GM19193 (cell line): ENCODE data around the gene TMEM151A.

ENCODE experiments used
- POLR2A ChIP-seq: IDR thresholded peaks from 4 replicates; pipeline ENCODE4 v1.6.1; 2011; ENCODE audit not compliant: insufficient read depth, insufficient read length; ENCODE audit errors: extremely low read depth

Gene TMEM151A

DNA sequence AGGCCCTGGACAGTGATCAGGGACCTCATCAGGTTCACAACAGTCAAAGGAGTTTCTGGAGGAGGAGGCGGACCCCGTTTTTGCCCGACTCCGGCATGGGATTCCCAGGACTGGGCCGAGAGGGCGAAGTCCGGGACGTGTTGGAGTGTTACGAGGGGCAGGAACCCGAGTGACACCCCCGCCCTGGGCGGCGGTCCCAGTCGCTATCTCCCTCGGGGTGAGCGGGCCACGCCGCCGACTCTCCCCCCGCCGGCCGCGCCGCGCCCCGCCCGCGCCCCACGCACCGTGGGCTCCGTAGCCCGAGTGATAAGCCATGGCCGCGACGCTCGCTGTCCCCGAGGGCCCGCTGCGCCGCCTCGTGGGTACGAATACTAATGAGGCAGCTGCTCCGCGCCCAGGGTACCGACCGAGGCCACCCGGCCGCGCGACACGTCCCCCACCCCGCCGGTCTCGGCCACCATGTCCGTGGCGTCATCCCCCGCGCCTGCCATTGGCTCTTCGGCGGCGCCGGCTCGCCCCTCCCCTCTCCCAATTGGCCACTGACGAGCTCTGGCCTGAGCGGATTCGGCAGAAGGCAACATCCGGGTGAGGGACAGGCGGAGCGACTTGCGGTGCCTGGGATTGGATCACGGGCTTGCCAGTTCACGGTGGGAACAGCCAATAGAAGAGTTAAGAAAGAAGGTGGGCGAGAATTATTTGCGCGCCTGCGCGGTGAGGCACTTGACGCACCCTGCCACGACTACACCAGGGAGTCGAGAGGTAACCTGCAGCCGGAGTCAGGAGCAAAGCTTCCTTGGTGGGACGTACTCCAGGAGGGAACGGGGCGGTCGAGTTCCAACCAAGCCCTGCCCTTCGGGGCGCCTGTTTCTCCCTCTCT is 2.8 kb upstream of the TMEM151A start, which contains the start of gene YIF1A:
YIF1A (minus strand) TSS at position 473 of the 877 bp plus-strand sequence; CDS start at position 315, 158 bp downstream.
- peak; percentile 83 for TF ChIP-seq POLR2A

DNA sequence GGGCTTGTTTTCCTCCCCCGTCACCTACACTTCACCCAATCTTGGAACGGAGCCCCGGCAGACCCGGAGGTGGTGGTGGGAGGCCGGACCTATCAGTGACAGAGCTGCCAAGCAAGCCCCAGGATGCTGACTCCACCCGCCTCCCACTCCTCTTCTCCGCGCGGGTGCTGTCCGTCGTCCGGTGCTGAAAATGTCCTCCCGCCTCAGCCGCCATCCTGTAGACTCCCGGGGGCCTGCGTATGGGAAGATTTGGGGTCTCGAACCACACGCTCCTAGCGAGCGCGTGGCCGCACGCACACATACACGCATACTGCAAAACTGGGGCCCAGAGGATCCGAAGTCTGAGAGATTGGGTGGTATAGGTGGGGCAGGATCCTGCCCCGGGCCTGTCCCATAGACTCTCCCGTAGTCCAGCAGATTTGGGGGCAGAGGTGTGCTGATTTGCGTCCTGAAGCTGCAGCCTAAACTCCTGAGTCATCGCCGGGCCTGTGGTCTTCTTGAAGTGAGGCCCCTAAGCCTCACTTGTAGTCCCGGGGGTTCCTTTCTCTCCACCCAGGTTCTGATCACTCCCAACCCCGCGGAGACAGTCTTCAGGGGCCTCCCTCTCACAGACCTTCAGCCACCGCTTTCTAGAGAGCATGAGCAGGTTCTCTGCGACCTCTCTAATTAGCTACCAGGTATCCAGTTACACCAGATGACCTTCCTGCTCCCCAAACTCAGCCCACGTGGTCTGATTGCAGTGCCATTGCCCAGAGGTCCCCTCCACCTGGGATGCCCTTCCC is 2.0 kb upstream of the TMEM151A start:
- no peak for TF ChIP-seq POLR2A

DNA sequence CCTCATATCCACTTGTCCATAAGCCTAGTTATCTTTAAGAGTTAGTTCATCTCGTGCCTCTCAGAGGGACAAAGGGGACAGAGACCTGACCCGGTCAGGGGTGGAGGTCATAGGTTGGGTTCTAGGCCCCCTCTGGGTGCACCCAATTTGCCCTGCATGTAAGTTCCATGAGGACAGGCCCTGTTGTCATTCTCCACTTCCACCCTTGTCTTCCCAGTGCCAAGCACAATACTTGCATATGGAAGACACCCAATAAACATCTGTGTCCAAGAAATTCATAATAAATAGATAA is 1.4 kb upstream of the TMEM151A start:
- TF ChIP-seq POLR2A, result no peak

DNA sequence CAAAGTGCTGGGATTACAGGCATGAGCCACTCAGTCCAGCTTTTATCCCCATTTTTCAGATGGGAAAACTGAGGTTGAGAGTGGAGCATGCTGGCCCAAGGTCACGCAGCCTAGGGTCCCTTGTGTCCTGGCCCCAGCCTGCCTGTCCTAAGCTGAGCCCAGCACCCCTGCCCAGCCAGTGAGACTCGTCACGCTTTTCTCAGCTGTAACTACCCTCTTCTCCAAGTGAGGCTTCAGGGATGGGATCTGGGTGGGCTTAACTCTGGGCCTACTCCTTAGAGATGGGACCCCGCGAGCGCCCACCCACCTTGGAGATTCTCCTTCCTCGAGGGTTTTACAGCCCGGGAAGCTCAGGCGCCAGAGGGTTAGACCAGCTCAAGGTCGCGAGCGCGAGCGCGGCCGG is 390 bp upstream of the TMEM151A start:
- no peak for TF ChIP-seq POLR2A

DNA sequence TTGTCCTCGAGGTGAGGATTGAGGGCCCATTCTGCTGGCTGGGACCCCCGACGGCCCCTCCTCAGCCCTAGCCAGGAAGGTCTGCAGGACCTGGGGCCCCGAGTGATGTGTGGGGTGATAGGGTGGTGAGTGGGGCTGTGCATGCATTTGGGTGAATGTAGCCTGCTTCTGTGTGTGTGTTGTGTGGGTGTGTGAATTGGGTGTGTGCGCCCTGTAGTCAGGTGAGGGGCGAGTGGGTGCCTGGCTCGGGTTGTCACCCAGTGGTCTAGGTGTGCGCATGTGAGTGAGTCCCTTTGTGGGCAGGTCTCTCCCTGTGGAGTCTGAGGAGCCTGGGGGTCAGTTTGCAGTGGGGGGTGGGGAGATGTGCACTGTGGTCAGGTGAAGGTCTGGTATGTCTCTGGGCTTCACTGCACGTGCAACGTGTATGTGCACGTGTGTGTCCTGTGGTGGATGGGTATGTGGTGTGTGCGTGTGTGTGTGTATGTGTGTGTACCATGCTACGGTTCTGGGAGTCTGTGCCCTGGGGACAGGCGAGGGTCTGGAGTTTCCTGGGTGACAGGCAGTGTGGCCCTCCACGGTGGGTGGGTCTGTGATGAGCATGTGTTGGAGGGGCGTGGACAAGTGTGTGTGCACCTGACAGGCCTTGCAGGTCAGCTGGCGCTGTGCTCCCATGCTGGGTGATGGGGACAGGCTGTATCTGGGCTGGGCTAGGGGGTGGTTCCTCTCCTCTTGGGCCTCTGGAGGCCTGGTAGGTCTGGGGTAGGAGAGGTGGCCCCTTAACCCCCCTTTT is 1.0 kb downstream of the TMEM151A start:
- TF ChIP-seq POLR2A, result no peak

DNA sequence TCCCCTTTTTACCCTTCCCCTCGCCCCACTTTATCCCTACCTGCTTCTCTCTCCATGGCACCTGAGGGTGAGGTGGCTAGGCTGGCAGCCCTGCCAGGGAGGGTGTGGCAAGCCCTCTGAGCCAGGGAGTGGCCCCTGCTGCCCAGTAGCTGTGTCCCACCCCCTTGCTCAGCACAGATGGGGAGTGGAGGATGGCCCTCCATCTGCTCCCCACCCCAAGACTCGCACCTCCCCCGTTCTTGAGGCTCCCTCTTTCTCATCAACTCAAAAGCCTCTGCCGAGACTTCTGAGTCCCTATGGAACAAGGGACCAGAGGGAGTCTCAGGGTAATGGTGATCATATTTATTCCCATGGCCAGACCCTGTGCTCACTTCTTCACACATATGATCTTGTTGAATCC is 1.7 kb downstream of the TMEM151A start:
- TF ChIP-seq POLR2A, result no peak

DNA sequence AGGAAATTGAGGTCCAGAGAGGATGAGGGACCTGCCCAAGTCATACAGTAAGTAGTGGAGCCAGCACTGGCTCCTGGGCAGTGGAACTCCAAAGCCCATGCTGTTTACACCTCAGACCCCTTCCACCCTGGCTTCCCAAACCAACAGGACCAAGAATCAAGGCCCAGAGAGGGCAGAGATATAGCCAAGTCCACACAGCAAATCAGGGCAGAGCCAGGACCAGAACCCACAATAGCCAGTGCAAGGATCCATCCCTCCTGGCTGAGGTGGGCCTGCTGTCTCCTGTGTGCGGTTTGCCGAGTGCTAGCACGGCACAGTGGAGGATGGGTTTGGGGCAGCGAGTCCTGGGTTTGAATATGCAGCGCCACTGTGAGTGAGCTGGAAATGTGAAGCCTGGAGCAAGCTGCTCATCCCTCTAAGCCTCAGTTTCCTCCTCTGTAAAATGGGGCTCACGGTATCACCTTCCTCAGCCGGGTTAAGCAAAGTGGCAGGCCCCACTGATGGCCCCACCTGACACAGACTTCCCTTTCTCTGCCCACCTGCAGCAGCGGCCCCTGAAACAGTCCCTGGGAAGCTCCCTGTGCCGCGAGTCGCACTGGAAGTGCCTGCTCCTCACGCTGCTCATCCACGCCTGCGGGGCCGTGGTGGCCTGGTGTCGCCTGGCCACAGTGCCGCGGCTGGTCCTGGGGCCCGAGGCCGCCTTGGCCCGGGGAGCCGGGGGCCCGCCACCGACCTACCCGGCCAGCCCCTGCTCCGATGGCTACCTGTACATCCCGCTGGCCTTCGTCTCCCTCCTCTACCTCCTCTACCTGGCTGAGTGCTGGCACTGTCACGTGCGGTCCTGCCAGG is 2.3 kb downstream of the TMEM151A start:
- no peak for TF ChIP-seq POLR2A

DNA sequence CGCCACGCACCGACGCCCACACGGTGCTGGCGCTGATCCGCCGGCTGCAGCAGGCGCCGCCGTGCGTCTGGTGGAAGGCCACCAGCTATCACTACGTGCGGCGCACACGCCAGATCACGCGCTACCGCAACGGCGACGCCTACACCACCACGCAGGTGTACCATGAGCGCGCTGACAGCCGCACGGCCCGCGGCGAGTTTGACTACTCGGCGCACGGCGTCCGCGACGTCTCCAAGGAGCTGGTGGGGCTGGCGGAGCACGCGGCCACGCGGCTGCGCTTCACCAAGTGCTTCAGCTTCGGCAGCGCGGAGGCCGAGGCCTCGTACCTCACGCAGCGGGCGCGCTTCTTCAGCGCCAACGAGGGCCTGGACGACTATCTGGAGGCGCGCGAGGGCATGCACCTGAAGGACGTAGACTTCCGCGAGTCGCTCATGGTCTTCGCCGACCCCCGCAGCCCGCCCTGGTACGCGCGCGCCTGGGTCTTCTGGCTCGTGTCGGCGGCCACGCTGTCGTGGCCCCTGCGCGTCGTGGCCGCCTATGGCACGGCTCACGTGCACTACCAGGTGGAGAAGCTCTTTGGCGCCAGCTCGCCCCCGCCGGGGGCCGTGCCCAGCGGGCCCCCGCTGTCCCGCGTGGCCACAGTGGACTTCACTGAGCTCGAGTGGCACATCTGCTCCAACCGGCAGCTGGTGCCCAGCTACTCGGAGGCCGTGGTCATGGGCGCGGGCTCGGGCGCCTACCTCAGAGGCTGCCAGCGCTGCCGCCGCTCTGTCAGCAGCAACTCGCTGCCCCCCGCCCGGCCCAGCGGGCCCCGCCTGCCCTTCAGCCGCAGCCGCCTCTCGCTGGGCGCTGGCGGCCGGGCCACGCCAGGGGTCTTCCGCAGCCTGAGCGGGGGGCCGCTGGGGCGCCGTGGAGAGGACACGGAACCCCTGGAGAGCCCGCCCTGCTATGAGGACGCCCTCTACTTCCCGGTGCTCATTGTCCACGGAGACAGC is 3.2 kb downstream of the TMEM151A start:
- no peak for TF ChIP-seq POLR2A

DNA sequence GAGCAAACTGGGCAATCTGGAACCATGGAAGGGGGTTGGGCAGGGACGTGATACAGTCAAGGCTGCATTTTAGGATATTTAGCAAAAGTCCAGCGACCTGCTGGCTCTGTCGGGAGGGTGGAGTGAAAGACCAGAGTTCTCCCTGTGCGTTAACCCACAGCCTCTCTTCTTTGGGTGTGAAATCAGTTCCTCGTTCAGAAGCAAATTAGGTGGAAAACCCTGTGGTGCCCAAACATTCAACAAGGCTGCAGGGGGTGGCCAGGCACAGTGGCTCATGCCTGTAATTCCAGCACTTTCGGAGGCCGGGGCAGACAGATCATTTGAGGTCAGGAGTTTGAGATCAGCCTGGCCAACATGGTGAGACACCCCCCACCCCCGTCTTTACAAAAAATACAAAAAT is 5.9 kb downstream of the TMEM151A start:
- no peak for TF ChIP-seq POLR2A

DNA sequence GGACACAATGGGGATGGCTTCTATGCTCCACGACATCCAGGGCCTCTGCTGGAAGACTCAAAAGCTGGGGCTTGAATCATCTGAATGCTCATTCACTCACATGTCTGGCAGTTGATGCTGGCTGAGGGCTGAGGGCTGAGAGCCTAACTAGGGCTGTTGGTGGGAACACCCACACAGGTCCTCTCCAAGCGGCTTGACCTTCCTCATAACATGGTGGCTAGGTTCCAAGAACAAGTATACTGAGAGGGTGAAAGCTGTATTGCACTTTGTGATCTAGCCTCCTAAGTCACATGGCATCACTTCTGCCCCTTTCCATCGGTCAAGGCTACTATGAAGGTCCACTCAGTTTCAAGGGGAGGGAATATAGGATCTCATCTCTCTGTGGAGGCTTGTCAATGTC is 7.5 kb downstream of the TMEM151A start:
- TF ChIP-seq POLR2A, result no peak

DNA sequence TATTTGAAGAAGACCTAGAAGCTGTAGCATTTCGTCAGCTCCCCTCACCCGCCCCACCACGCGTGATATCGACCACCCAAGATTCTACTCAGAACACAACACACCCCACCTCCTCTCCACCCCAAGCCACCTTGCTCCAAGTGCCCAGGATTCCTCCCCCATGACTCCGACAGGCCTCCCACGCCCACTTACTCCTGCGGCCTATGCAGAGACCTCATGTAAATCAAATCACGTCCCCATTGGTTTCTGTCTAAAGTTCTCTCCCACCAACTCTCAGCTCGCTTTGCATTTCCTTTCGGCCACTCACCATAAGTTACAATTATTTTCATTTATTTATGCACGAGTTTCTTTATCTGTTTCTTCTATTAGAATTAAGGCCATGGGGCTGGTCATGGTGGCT is 11.0 kb downstream of the TMEM151A start:
- TF ChIP-seq POLR2A, result no peak

DNA sequence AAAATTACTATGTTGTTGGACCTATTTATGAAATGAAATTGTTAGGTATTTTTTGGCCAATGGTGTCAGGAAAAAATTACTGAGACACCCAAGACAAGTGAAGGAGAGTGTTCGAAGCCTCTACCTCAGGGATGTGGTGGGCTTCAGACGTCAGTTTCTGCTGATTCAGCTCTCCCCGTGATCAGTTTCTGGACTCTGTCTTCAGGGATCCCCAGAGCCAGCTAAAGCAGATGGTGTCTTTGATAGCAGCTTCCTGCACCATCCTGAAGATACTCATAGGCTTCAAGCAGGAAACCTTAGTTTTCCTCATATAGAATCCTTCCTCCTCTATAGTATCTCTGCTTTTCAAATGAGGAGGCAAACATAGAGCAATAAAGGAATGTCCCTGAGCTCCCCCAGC is 17.8 kb downstream of the TMEM151A start:
- no peak for TF ChIP-seq POLR2A

DNA sequence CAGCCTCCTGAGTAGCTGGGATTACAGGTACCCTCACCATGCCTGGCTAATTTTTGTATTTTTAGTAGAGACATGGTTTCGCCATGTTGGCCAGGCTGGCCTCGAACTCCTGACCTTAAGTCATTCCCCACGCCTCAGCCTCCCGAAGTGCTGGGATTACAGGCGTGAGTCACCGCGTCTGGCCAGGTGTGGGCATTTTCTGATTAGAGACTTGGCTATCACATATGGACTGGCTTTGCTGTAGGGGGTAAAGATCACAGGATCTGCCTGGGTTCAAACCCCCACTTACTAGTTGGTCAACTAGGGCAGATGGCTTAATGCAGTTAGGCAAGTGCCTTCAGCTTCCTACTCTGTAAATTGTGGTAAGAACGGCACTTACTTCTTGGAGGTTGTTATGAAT is 18.6 kb downstream of the TMEM151A start:
- TF ChIP-seq POLR2A, result no peak
